IPS-15b (cell line): Measurements from ENCODE around the gene GABBR2.

Source experiments
- H3K27me3 ChIP-seq: one replicate; pipeline ENCODE4 v1.6.1; 2013; ENCODE audit warnings: low read length; ENCODE audit not compliant: control insufficient read depth, insufficient read depth
- H3K36me3 ChIP-seq: one replicate; pipeline ENCODE4 v1.6.1; 2013; ENCODE audit warnings: low read length; ENCODE audit not compliant: control insufficient read depth, insufficient read depth
- H3K4me1 ChIP-seq: one replicate; pipeline ENCODE4 v1.6.1; 2013; ENCODE audit warnings: mild to moderate bottlenecking, low read length; ENCODE audit not compliant: control insufficient read depth, insufficient read depth
- H3K4me3 ChIP-seq: one replicate; pipeline ENCODE4 v1.5.1; 2013; ENCODE audit warnings: low read depth, low read length
- H3K9ac ChIP-seq: one replicate; pipeline ENCODE4 v1.6.1; 2013; ENCODE audit warnings: low read depth, mild to moderate bottlenecking, low read length
- H3K9me3 ChIP-seq: one replicate; pipeline ENCODE4 v1.6.1; 2013; ENCODE audit warnings: mild to moderate bottlenecking, low read length; ENCODE audit not compliant: control insufficient read depth, insufficient read depth

The GABBR2 gene

GRCh38 chr9:98341157-98342097 is 367.3 kb downstream of the GABBR2 start:
- H3K9me3 ChIP-seq: no peaks in the 10 kb centered on the region
- no peak overlapping the region for H3K9ac ChIP-seq
- no peak overlapping the region for H3K4me3 ChIP-seq

GRCh38 chr9:98339987-98340800 is 368.5 kb downstream of the GABBR2 start:
- no peaks in the 10 kb centered on the region for H3K36me3 ChIP-seq
- no peak overlapping the region for H3K4me3 ChIP-seq
- H3K9me3 ChIP-seq: no peaks in the 10 kb centered on the region
- H3K27me3 ChIP-seq: no peaks in the 10 kb centered on the region
- H3K9ac ChIP-seq: no peak overlapping the region
- no peaks in the 10 kb centered on the region for H3K4me1 ChIP-seq

More at GRCh38 chr9:98341157-98342097, 367.3 kb downstream of the GABBR2 start:
- H3K36me3 ChIP-seq: no peaks in the 10 kb centered on the region
- no peaks in the 10 kb centered on the region for H3K4me1 ChIP-seq
- no peaks in the 10 kb centered on the region for H3K27me3 ChIP-seq

GRCh38 chr9:98335661-98336060 is 373.1 kb downstream of the GABBR2 start:
- Histone ChIP-seq H3K4me1 (no peaks in the 10 kb centered on the region), H3K9me3 (no peaks in the 10 kb centered on the region), H3K4me3 (no peak overlapping the region), H3K9ac (no peak overlapping the region), H3K36me3 (no peaks in the 10 kb centered on the region), H3K27me3 (no peaks in the 10 kb centered on the region)

GRCh38 chr9:98334796-98335195 is 373.9 kb downstream of the GABBR2 start:
- no peaks in the 10 kb centered on the region for H3K9me3 ChIP-seq
- H3K9ac ChIP-seq: no peak overlapping the region
- no peak overlapping the region for H3K4me3 ChIP-seq
- no peaks in the 10 kb centered on the region for H3K4me1 ChIP-seq
- H3K36me3 ChIP-seq: no peaks in the 10 kb centered on the region
- no peaks in the 10 kb centered on the region for H3K27me3 ChIP-seq

GRCh38 chr9:98333703-98334582 is 374.8 kb downstream of the GABBR2 start:
- Histone ChIP-seq H3K9ac (no peak overlapping the region), H3K4me3 (no peak overlapping the region), H3K9me3 (no peaks in the 10 kb centered on the region), H3K4me1 (no peaks in the 10 kb centered on the region), H3K36me3 (no peaks in the 10 kb centered on the region), H3K27me3 (no peaks in the 10 kb centered on the region)

- H3K27me3 ChIP-seq: no peaks in the 10 kb centered on the region
- H3K9ac ChIP-seq: no peak overlapping the region
- no peaks in the 10 kb centered on the region for H3K4me1 ChIP-seq
- no peaks in the 10 kb centered on the region for H3K9me3 ChIP-seq
- no peaks in the 10 kb centered on the region for H3K36me3 ChIP-seq
- H3K4me3 ChIP-seq: no peak overlapping the region
Measured at GRCh38 chr9:98332405-98332831, 376.3 kb downstream of the GABBR2 start.

- no peaks in the 10 kb centered on the region for H3K9me3 ChIP-seq
- H3K9ac ChIP-seq: no peak overlapping the region
- H3K4me1 ChIP-seq: no peaks in the 10 kb centered on the region
- H3K27me3 ChIP-seq: no peaks in the 10 kb centered on the region
- no peak overlapping the region for H3K4me3 ChIP-seq
- H3K36me3 ChIP-seq: no peaks in the 10 kb centered on the region
Measured at GRCh38 chr9:98331536-98332259, 377.0 kb downstream of the GABBR2 start.

- H3K9ac ChIP-seq: no peak overlapping the region
- no peaks in the 10 kb centered on the region for H3K9me3 ChIP-seq
- H3K36me3 ChIP-seq: no peaks in the 10 kb centered on the region
- H3K4me3 ChIP-seq: no peak overlapping the region
- H3K27me3 ChIP-seq: no peaks in the 10 kb centered on the region
- H3K4me1 ChIP-seq: no peaks in the 10 kb centered on the region
Measured at GRCh38 chr9:98330831-98331230, 377.9 kb downstream of the GABBR2 start.

- no peaks in the 10 kb centered on the region for H3K9me3 ChIP-seq
- no peaks in the 10 kb centered on the region for H3K27me3 ChIP-seq
- no peaks in the 10 kb centered on the region for H3K4me1 ChIP-seq
- no peaks in the 10 kb centered on the region for H3K36me3 ChIP-seq
- no peak overlapping the region for H3K4me3 ChIP-seq
- no peak overlapping the region for H3K9ac ChIP-seq
Measured at GRCh38 chr9:98329904-98330303, 378.8 kb downstream of the GABBR2 start.

GRCh38 chr9:98329281-98329680 is 379.5 kb downstream of the GABBR2 start:
- Histone ChIP-seq H3K9ac (no peak overlapping the region), H3K4me3 (no peak overlapping the region), H3K4me1 (no peaks in the 10 kb centered on the region), H3K36me3 (no peaks in the 10 kb centered on the region), H3K9me3 (no peaks in the 10 kb centered on the region), H3K27me3 (no peaks in the 10 kb centered on the region)

GRCh38 chr9:98328770-98329169 is 380.0 kb downstream of the GABBR2 start:
- Histone ChIP-seq H3K4me3 (no peak overlapping the region), H3K4me1 (no peaks in the 10 kb centered on the region), H3K9ac (no peak overlapping the region), H3K27me3 (no peaks in the 10 kb centered on the region), H3K36me3 (no peaks in the 10 kb centered on the region), H3K9me3 (no peaks in the 10 kb centered on the region)
